Immature natural killer cell (primary cell): ENCODE results near the gene MORF4L1. TPM values are rescaled to one million over a fixed set of nuclear protein-coding genes. Genes with fewer than 3 reads are reported as not detected.

Source experiments
- DNase-seq, 3 donors: peaks; one replicate each; pipeline ENCODE4 v3.0.0; 2022; ENCODE audit warnings: mixed read lengths in 1 of 3
- H3K27ac Mint-ChIP-seq, 6 donors: one replicate each; pipeline ENCODE4 v1.8.0; 2020; ENCODE audit warnings: mixed read lengths in 6 of 6, mild to moderate bottlenecking in 5 of 6, inconsistent platforms in 4 of 6, moderate library complexity in 3 of 6
- H3K27me3 Mint-ChIP-seq, 3 donors: one replicate each; pipeline ENCODE4 v1.8.0; 2020 to 2021; ENCODE audit warnings: low read depth in 3 of 3, mild to moderate bottlenecking in 3 of 3, mixed read lengths in 3 of 3, moderate library complexity in 3 of 3, inconsistent platforms in 1 of 3
- H3K36me3 Mint-ChIP-seq, 3 donors: one replicate each; pipeline ENCODE4 v1.8.0; 2020; ENCODE audit warnings: mixed read lengths in 3 of 3, inconsistent platforms in 2 of 3, mild to moderate bottlenecking in 2 of 3
- H3K4me1 Mint-ChIP-seq, 2 donors: one replicate each; pipeline ENCODE4 v1.8.0; 2020; ENCODE audit warnings: inconsistent platforms in 2 of 2, mild to moderate bottlenecking in 2 of 2, mixed read lengths in 2 of 2, moderate library complexity in 1 of 2
- H3K4me3 Mint-ChIP-seq, 5 donors: one replicate each; pipeline ENCODE4 v1.8.0; 2020; ENCODE audit warnings: mild to moderate bottlenecking in 5 of 5, mixed read lengths in 5 of 5, inconsistent platforms in 3 of 5, moderate library complexity in 3 of 5
- H3K9me3 Mint-ChIP-seq, 6 donors: one replicate each; pipeline ENCODE4 v1.8.0; 2020; ENCODE audit warnings: mild to moderate bottlenecking in 6 of 6, mixed read lengths in 6 of 6, inconsistent platforms in 4 of 6, moderate library complexity in 3 of 6
- polyA plus RNA-seq, 3 donors: library from polyadenylated mRNA; unstranded; fragments of 300-500 nt; fragmentation: Illumina TruSeq; gene quantifications; one replicate each; pipeline ENCODE4 v1.2.3, GENCODE V29; 2021

The MORF4L1 gene
- polyA plus RNA-seq, 3 donors from 2014 or later, result 235 to 280 (median 253) TPM

- peaks cover 6 to 7% of the 10 kb centered on the region in 2 donors for H3K4me1 Mint-ChIP-seq
- H3K27ac Mint-ChIP-seq, result no peak overlapping the region
- no peaks in the 10 kb centered on the region for H3K36me3 Mint-ChIP-seq
- peaks cover 0 to 6% (median 3%) of the 10 kb centered on the region in 3 donors for H3K27me3 Mint-ChIP-seq
- peak overlapping the region in 4 of 5 donors; percentile 11 to 74 (median 42) for H3K4me3 Mint-ChIP-seq
- H3K9me3 Mint-ChIP-seq, result no peaks in the 10 kb centered on the region
- no peak for DNase-seq
Measured at GRCh38 chr15:78943692-78944091, 71.0 kb downstream of the MORF4L1 start.

GRCh38 chr15:78944202-78944625 is 71.5 kb downstream of the MORF4L1 start:
- H3K4me1 Mint-ChIP-seq, result peaks cover 3 to 7% of the 10 kb centered on the region in 2 donors
- H3K9me3 Mint-ChIP-seq, result no peaks in the 10 kb centered on the region
- H3K27ac Mint-ChIP-seq, result no peak overlapping the region
- H3K27me3 Mint-ChIP-seq, result peaks cover 0 to 6% (median 3%) of the 10 kb centered on the region in 3 donors
- no peak for DNase-seq
- peak overlapping the region; percentile 63 to 74 (median 64) for H3K4me3 Mint-ChIP-seq
- no peaks in the 10 kb centered on the region for H3K36me3 Mint-ChIP-seq

GRCh38 chr15:78944669-78945407 is 72.1 kb downstream of the MORF4L1 start, which contains the start of gene CTSH:
TSS of gene CTSH (minus strand) at chr15:78945046. CDS start at chr15:78944981, 65 bp downstream.
- peaks cover 0 to 7% of the 10 kb centered on the region in 2 donors for H3K4me1 Mint-ChIP-seq
- DNase-seq, result peak; percentile 52 to 75 (median 66)
- H3K27ac Mint-ChIP-seq, result no peak within 1 kb of the TSS
- H3K36me3 Mint-ChIP-seq, result no peaks in the 10 kb centered on the region
- peaks cover 0 to 6% (median 3%) of the 10 kb centered on the region in 3 donors for H3K27me3 Mint-ChIP-seq
- H3K4me3 Mint-ChIP-seq, result peak within 1 kb of the TSS; percentile 63 to 74 (median 64)
- no peaks in the 10 kb centered on the region for H3K9me3 Mint-ChIP-seq

GRCh38 chr15:78946493-78946892 is 73.8 kb downstream of the MORF4L1 start:
- H3K27ac Mint-ChIP-seq, result no peak overlapping the region
- H3K4me3 Mint-ChIP-seq, result peak overlapping the region in 4 of 5 donors; percentile 11 to 43 (median 26)
- no peaks in the 10 kb centered on the region for H3K9me3 Mint-ChIP-seq
- H3K27me3 Mint-ChIP-seq, result peaks cover 0 to 6% (median 3%) of the 10 kb centered on the region in 3 donors
- DNase-seq, result no peak
- H3K36me3 Mint-ChIP-seq, result no peaks in the 10 kb centered on the region
- H3K4me1 Mint-ChIP-seq, result peaks cover 0 to 7% of the 10 kb centered on the region in 2 donors

GRCh38 chr15:78947506-78947905 is 74.8 kb downstream of the MORF4L1 start:
- H3K36me3 Mint-ChIP-seq, result no peaks in the 10 kb centered on the region
- H3K9me3 Mint-ChIP-seq, result no peaks in the 10 kb centered on the region
- H3K27me3 Mint-ChIP-seq, result peaks cover 0 to 6% (median 6%) of the 10 kb centered on the region in 3 donors
- DNase-seq, result no peak
- peak overlapping the region in 2 of 5 donors; percentile 19 to 34 for H3K4me3 Mint-ChIP-seq
- H3K4me1 Mint-ChIP-seq, result peaks cover 0 to 7% of the 10 kb centered on the region in 2 donors
- no peak overlapping the region for H3K27ac Mint-ChIP-seq

Other genes starting within 250 kb of the MORF4L1 start
- not detected for gene CHRNB4, start 231.7 kb upstream of the MORF4L1 start, polyA plus RNA-seq
- gene ADAMTS7, start 61.4 kb upstream of the MORF4L1 start, polyA plus RNA-seq, result not detected
- 10 to 100 TPM in 2 of 3 donors, 1 to 10 TPM in 1; 9.3 to 37.8 (median 23.0) TPM for gene CTSH, start 72.2 kb downstream of the MORF4L1 start, polyA plus RNA-seq
- not detected for gene RASGRF1, start 217.9 kb downstream of the MORF4L1 start, polyA plus RNA-seq